Measurements from ENCODE around the gene REPIN1. TPM values are rescaled to one million over a fixed set of nuclear protein-coding genes. Genes with fewer than 3 reads are reported as not detected.

Gene REPIN1
- total and polyA plus RNA-seq, 8 donors, result 61.5 to 110 (median 71.6) TPM

- DNase-seq, result no peak
- intact Hi-C loops (cut with DNase I), result no loop called here
- Histone ChIP-seq H3K27ac (peak overlapping the region in 1 of 2 donors; percentile 95), H3K27me3 (peaks cover 0 to 14% of the 10 kb centered on the region in 2 donors), H3K4me3 (no peak overlapping the region), H3K9me3 (no peaks in the 10 kb centered on the region), H3K36me3 (peaks cover 0 to 40% of the 10 kb centered on the region in 2 donors), H3K4me1 (peaks cover 27 to 37% of the 10 kb centered on the region in 2 donors)
- ATAC-seq, result no peak
- TF ChIP-seq, protein P1, sequence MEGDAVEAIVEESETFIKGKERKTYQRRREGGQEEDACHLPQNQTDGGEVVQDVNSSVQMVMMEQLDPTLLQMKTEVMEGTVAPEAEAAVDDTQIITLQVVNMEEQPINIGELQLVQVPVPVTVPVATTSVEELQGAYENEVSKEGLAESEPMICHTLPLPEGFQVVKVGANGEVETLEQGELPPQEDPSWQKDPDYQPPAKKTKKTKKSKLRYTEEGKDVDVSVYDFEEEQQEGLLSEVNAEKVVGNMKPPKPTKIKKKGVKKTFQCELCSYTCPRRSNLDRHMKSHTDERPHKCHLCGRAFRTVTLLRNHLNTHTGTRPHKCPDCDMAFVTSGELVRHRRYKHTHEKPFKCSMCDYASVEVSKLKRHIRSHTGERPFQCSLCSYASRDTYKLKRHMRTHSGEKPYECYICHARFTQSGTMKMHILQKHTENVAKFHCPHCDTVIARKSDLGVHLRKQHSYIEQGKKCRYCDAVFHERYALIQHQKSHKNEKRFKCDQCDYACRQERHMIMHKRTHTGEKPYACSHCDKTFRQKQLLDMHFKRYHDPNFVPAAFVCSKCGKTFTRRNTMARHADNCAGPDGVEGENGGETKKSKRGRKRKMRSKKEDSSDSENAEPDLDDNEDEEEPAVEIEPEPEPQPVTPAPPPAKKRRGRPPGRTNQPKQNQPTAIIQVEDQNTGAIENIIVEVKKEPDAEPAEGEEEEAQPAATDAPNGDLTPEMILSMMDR (IDR thresholded peaks at IDR 0.05), result no peak
Observed at GRCh38 chr7:150325901-150326300, 42.7 kb upstream of the REPIN1 start.

- Histone ChIP-seq H3K4me3 (no peak overlapping the region), H3K4me1 (peaks cover 26 to 31% of the 10 kb centered on the region in 2 donors), H3K9me3 (no peaks in the 10 kb centered on the region), H3K27me3 (peaks cover 0 to 14% of the 10 kb centered on the region in 2 donors), H3K36me3 (peaks cover 0 to 46% of the 10 kb centered on the region in 2 donors), H3K27ac (no peak overlapping the region)
- no peak for DNase-seq
- ATAC-seq, result no peak
- intact Hi-C loops (cut with DNase I), result no loop called here
- TF ChIP-seq, protein P1 (IDR thresholded peaks at IDR 0.05), result no peak
Observed at GRCh38 chr7:150326657-150327268, 41.9 kb upstream of the REPIN1 start.

DNA sequence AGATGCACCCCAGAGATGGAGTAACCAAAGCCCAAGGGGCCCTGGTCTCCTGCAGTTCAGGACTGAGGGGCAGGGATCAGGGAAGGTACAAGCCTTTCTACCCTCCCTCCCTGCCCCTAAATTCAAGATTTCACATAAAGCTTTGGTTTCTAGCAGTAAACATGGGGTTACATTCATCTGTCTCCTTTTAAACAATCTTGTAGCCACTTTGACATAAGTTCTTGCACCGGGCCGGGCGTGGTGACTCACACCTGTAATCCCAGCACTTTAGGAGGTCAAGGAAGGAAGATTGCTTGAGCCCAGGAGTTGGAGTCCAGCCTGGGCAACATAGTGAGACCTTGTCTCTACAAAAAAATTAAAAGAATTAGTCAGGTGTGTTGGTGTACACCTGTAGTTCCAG lies 41.3 kb upstream of the REPIN1 start:
- peaks cover 0 to 46% of the 10 kb centered on the region in 2 donors for H3K36me3 ChIP-seq
- H3K27me3 ChIP-seq, result peaks cover 0 to 13% of the 10 kb centered on the region in 2 donors
- DNase-seq (no peak), ATAC-seq (no peak)
- no peak overlapping the region for H3K27ac ChIP-seq
- peaks cover 21 to 28% of the 10 kb centered on the region in 2 donors for H3K4me1 ChIP-seq
- TF ChIP-seq, protein P1 (IDR thresholded peaks at IDR 0.05), result no peak
- no peaks in the 10 kb centered on the region for H3K9me3 ChIP-seq
- intact Hi-C loops (cut with DNase I), result no loop called here
- no peak overlapping the region for H3K4me3 ChIP-seq

DNA sequence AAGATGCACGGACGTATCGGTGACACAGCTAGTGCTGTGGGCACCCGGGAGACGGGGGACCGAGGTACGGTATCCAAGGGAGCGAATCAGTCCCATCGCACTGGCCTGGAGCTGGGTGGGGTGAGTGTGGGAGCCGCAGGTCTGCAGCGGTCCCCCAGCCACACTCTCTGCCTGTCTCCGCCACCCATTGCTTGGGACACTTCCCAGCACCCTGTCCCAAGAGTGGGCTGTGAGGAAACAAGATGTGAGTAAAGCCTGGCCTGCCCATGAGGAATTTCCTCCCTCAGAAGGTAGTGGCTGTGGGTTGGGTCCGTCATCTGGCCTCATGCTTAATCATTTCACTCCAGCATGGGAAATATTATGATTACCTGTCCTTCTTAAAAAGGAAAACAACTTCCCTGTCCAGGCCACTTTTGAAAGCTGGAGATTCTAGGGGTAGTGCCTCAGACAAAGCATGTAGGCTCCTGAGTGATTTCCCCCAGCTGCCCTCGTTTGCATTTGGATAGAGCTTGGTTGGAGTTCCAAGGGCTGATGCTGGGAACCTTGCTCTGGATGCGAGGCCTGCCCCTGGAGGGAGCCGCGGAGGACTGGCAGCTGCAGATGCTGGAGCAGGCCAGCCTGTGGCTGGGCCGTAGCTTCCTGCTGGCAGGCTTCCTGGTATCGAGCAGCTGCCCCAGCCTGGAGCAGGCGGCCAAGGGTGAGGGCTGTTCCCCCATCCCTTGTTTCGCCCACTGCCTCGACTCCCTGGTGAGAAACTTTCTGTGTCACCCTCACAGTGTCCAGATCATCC lies 39.1 kb upstream of the REPIN1 start:
- ATAC-seq (no peak), DNase-seq (no peak)
- H3K36me3 ChIP-seq, result peaks cover 0 to 55% of the 10 kb centered on the region in 2 donors
- no peaks in the 10 kb centered on the region for H3K27me3 ChIP-seq
- H3K9me3 ChIP-seq, result no peaks in the 10 kb centered on the region
- intact Hi-C loops (cut with DNase I), result no loop called here
- no peak overlapping the region for H3K4me3 ChIP-seq
- TF ChIP-seq, protein P1 (IDR thresholded peaks at IDR 0.05), result no peak
- no peak overlapping the region for H3K27ac ChIP-seq
- peaks cover 11 to 13% of the 10 kb centered on the region in 2 donors for H3K4me1 ChIP-seq

- no peak for DNase-seq
- H3K27ac ChIP-seq, result no peak overlapping the region
- no peaks in the 10 kb centered on the region for H3K27me3 ChIP-seq
- peaks cover 0 to 55% of the 10 kb centered on the region in 2 donors for H3K36me3 ChIP-seq
- H3K4me3 ChIP-seq, result no peak overlapping the region
- intact Hi-C loops (cut with DNase I), result no loop called here
- peaks cover 4 to 6% of the 10 kb centered on the region in 2 donors for H3K4me1 ChIP-seq
- TF ChIP-seq, protein P1 (IDR thresholded peaks at IDR 0.05), result no peak
- ATAC-seq, result no peak
- H3K9me3 ChIP-seq, result no peaks in the 10 kb centered on the region
Observed at GRCh38 chr7:150330211-150330885, 38.3 kb upstream of the REPIN1 start.

Measured in left lung (tissue), 10 donors.